Heart right ventricle (tissue), 16 donors: Measurements from ENCODE around the gene NOTCH4. TPM values are rescaled to one million over a fixed set of nuclear protein-coding genes. Genes with fewer than 3 reads are reported as not detected.

Experiments used
- ATAC-seq, 8 donors: fragments of 200-7000 bp; cut with Tn5 transposase; one replicate each; pipeline ENCODE4 v1.9.1; 2020; ENCODE audit warnings: mild to moderate bottlenecking in 8 of 8, moderate library complexity in 8 of 8, moderate number of reproducible peaks in 1 of 8
- DNase-seq, 2 donors: peaks; one replicate each; pipeline ENCODE4 v3.0.0-alpha.2; 2020
- H3K27ac ChIP-seq, 10 donors: fragments of 200-600 bp; sonication (generic) in 2 of 10; one replicate each; pipeline versions ENCODE4 v1.5.0 to v1.8.0; 2020 to 2022; ENCODE audit warnings: mild to moderate bottlenecking in 3 of 10
- H3K27me3 ChIP-seq, 7 donors: fragments of 200-600 bp; one replicate each; pipeline ENCODE4 v1.8.0; 2021 to 2022; ENCODE audit warnings: mild to moderate bottlenecking in 2 of 7
- H3K36me3 ChIP-seq, 9 donors: fragments of 200-600 bp; sonication (generic) in 1 of 9; one replicate each; pipeline versions ENCODE4 v1.5.0 to v1.8.0; 2020 to 2022; ENCODE audit warnings: mild to moderate bottlenecking in 2 of 9
- H3K4me1 ChIP-seq, 9 donors: fragments of 200-600 bp; sonication (generic) in 1 of 9; one replicate each; pipeline versions ENCODE4 v1.5.0 to v1.8.0; 2020 to 2022; ENCODE audit warnings: mild to moderate bottlenecking in 4 of 9
- H3K4me3 ChIP-seq, 10 donors: fragments of 200-600 bp; sonication (generic) in 2 of 10; one replicate each; pipeline versions ENCODE4 v1.5.0 to v1.8.0; 2020 to 2022; ENCODE audit warnings: mild to moderate bottlenecking in 7 of 10, moderate library complexity in 2 of 10
- H3K9me3 ChIP-seq, 11 donors: fragments of 200-600 bp in 10 of 11; sonication (generic) in 2 of 11; one replicate each; pipeline versions ENCODE4 v1.5.0 to v1.8.0; 2013 to 2022; ENCODE audit warnings: mild to moderate bottlenecking in 2 of 11, control low read depth in 1 of 11, moderate library complexity in 1 of 11
- WGBS, 2 donors: extraction: QIAGEN DNeasy Blood & Tissue Kit; methylation state at CpG; one replicate each; pipeline ENCODE4 v1.1.7; 2013; ENCODE audit warnings: inconsistent platforms in 1 of 2; 5-methylcytosine and 5-hydroxymethylcytosine counted together
- intact Hi-C, 10 donors: fragments of 100-400 bp; cut with DNase I; formaldehyde crosslinking; loops; one replicate each; pipeline versions ENCODE4 v1.11.1 to v1.14.2; 2022
- polyA plus RNA-seq, 2 donors: library from polyadenylated mRNA; stranded (reverse); fragments of 200-250 nt; gene quantifications; one replicate each; pipeline ENCODE4 v1.2.3, GENCODE V29; 2013
- total RNA-seq, 10 donors: library from RNA; stranded (reverse); fragmentation: NEBNext Ultra II Directional in 3 of 10; extraction: Animal tissue kit (Norgen Biotek cat#: 25700) in 3 of 10; gene quantifications; one replicate each; pipeline versions ENCODE4 v1.2.1 to v1.2.4, GENCODE V29; 2021 to 2023
- TF ChIP-seq, protein P1 (sequence below), 9 donors: fragments of 200-600 bp; sonication (generic) in 2 of 9; IDR thresholded peaks; one replicate each; pipeline versions ENCODE4 v1.5.0 to v1.8.0; 2021 to 2022; ENCODE audit warnings: antibody characterized with exemption in 9 of 9, mild to moderate bottlenecking in 5 of 9, moderate library complexity in 1 of 9
- donor health status: Arrhythmogenic right ventricular cardiomyopathy.
- donor health status: ischemic (EF 13 %, LVEDD 7.1; RV severe dilation, severe dysfunction).
- donor health status: healthy with polysubstance abuse.
- donor health status: DM: no; HTN: yes; CAD: no.
- donor health status: DM: no; HTN: no; CAD: no.
- donor health status: ischemic (EF 25% LVEDD 6.9; RV normal size, moderate dysfunction).
- donor health status: ischemic (EF 25% LVEDD 5.7; RV mildly dilated, moderate dysfunction).
- donor health status: healthy.
- donor health status: DM: yes; HTN: yes; CAD: no.
- donor health status: Ischemic cardiomyopathy.
- donor health status: ischemic (EF 35%, LVEDD 5.7; RV mildly dilated, moderate dysfunction).
- donor health status: nonischemic (EF 11% LVEDD 7.7; RV severe dilation, severe dysfunction).
- donor health status: DM: yes; HTN: yes; CAD: no.
- donor health status: PGD.
- donor health status: ischemic (EF 29% LVEDD 5.4; RV normal size, mild dysfunction).
- donor health status: nonischemic (EF 23%, LVEDD 6.1; RV moderate dilation, normal function).

NOTCH4 gene
- total and polyA plus RNA-seq, 12 donors: 17.4 to 123 (median 23.9) TPM

DNA sequence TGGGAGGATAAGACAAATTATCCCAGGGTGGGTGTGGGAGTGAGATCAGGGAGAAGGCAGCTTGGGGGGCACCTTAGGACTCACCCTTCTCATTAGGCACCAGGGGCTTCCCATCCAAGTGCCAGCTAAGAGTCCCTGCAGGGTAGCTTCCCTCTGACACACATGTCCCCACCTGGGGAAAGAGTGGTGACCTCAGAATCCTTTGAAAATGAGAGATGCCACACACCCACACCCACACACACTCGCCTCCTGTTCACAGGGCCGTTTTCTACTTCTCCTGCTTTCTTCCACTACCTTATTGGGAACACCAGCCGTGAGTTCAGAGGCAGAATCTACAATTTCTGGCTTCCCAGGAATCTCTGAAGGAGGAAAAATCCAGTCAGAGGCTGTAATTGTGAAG is 40.8 kb downstream of the NOTCH4 start:
- TF ChIP-seq, protein P1, sequence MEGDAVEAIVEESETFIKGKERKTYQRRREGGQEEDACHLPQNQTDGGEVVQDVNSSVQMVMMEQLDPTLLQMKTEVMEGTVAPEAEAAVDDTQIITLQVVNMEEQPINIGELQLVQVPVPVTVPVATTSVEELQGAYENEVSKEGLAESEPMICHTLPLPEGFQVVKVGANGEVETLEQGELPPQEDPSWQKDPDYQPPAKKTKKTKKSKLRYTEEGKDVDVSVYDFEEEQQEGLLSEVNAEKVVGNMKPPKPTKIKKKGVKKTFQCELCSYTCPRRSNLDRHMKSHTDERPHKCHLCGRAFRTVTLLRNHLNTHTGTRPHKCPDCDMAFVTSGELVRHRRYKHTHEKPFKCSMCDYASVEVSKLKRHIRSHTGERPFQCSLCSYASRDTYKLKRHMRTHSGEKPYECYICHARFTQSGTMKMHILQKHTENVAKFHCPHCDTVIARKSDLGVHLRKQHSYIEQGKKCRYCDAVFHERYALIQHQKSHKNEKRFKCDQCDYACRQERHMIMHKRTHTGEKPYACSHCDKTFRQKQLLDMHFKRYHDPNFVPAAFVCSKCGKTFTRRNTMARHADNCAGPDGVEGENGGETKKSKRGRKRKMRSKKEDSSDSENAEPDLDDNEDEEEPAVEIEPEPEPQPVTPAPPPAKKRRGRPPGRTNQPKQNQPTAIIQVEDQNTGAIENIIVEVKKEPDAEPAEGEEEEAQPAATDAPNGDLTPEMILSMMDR (IDR thresholded peaks at IDR 0.05): no peak
- intact Hi-C loops: no loop called here
- DNase-seq (no peak), ATAC-seq (no peak)
- Histone ChIP-seq H3K4me1 (peaks cover 16 to 91% (median 60%) of the 10 kb centered on the region in 9 donors), H3K9me3 (no peaks in the 10 kb centered on the region), H3K27me3 (no peaks in the 10 kb centered on the region), H3K36me3 (peaks cover 0 to 72% (median 25%) of the 10 kb centered on the region in 9 donors), H3K4me3 (no peak overlapping the region), H3K27ac (peak overlapping the region; percentile 22 to 99 (median 66))
- 77 to 90% methylated on average over 3 of the region's 3 CpGs for WGBS, 2 donors

DNA sequence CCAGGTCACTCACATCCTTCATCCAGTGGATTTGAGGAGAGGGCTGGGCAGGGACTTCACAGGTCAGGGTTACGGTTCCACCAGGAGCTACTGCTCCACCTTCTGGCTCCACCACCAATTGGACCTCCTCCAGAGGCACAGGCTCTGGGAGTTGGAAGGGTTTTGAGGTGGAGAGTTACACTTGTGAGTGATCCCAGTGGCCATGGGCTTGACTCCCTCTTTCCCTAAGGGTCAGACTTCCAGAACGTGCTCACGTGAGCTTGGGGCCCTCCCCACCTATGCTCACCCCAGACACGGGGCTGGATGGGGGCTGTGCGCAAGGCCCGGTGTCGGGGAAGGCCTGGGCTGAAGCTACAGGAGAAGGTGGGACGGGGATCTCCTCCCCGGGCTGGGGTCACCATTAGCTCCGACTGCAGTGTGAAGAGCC is 41.3 kb downstream of the NOTCH4 start:
- no peaks in the 10 kb centered on the region for H3K27me3 ChIP-seq
- peaks cover 16 to 87% (median 59%) of the 10 kb centered on the region in 9 donors for H3K4me1 ChIP-seq
- no peak overlapping the region for H3K4me3 ChIP-seq
- H3K27ac ChIP-seq: peak overlapping the region in 9 of 10 donors; percentile 19 to 99 (median 57)
- intact Hi-C loops: no loop called here
- no peaks in the 10 kb centered on the region for H3K9me3 ChIP-seq
- DNase-seq (no peak), ATAC-seq (no peak)
- WGBS, 2 donors: 82 to 90% methylated on average over 10 of the region's 10 CpGs
- TF ChIP-seq, protein P1 (IDR thresholded peaks at IDR 0.05): no peak
- H3K36me3 ChIP-seq: peaks cover 0 to 67% (median 20%) of the 10 kb centered on the region in 9 donors

DNA sequence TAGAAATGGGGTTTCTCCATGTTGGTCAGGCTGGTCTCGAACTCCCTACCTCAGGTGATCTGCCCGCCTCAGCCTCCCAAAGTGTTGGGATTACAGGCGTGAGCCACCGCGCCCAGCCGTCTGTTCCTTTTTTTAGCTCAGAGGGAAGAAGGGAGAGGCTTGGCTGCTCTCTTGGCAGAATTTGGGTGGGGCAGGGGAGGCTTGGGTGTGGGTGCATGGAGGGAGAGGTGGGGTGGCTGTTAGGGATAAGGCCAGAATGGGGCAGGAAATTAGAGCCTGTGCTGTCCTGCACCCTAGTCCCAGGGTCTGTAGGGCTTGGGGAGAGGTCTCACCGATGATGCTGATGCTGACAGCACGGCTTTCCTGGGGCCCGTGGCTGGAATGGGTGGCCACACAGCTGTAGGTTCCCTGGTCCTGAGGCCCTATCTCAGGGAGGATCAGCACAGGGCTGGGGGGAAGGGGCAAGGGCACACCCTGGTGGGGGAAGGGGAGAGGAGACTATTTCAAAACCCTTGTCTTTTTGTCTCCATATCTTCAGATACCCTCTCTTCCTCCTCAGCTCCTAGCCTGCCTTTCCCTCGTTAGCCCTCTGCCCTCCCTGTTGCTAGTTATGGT is 41.8 kb downstream of the NOTCH4 start:
- Histone ChIP-seq H3K27me3 (no peaks in the 10 kb centered on the region), H3K9me3 (no peaks in the 10 kb centered on the region), H3K4me3 (no peak overlapping the region), H3K27ac (peak overlapping the region in 8 of 10 donors; percentile 19 to 99 (median 61)), H3K4me1 (peaks cover 16 to 83% (median 59%) of the 10 kb centered on the region in 9 donors), H3K36me3 (peaks cover 0 to 62% (median 15%) of the 10 kb centered on the region in 9 donors)
- intact Hi-C loops: no loop called here
- ATAC-seq (no peak), DNase-seq (no peak)
- TF ChIP-seq, protein P1 (IDR thresholded peaks at IDR 0.05): no peak
- WGBS, 2 donors: 70 to 87% methylated on average over 10 of the region's 10 CpGs

DNA sequence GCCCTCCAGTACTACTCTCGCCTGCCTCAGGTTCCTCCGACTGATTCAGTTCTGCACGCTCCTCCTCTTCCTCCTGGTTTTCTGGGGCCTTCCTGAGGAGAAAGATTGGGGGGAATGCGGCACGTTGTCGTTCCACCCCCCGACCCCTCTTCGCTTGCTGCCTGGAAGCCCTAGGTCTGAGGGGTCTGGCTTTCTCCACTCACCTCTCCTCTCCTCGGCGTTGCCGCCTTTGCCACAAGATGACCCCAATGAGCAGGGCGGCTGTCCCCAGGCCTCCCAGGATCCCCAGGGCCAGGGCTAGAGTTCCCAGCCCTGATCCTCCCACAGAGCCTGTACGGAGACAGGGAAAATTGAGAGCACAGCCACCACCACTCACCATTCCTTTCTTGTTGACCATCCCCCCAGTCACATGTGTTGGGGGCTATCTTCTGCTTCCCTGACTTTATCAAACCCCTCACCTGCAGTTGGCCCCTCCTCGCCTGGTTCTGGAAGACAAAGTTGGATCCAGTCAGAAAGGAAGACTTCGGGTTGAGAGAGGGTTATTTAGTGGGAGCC is 42.6 kb downstream of the NOTCH4 start:
- TF ChIP-seq, protein P1 (IDR thresholded peaks at IDR 0.05): no peak
- intact Hi-C loops: no loop called here
- ATAC-seq: no peak
- H3K36me3 ChIP-seq: peaks cover 0 to 54% (median 11%) of the 10 kb centered on the region in 9 donors
- no peak for DNase-seq
- WGBS, 2 donors: 85 to 90% methylated on average over 15 of the region's 15 CpGs
- peak overlapping the region in 4 of 10 donors; percentile 5 to 99 (median 59) for H3K27ac ChIP-seq
- H3K4me3 ChIP-seq: no peak overlapping the region
- H3K9me3 ChIP-seq: no peaks in the 10 kb centered on the region
- H3K27me3 ChIP-seq: no peaks in the 10 kb centered on the region
- peaks cover 16 to 83% (median 58%) of the 10 kb centered on the region in 9 donors for H3K4me1 ChIP-seq
